GM06990 (cell line): ENCODE data around the gene ETNPPL.

ENCODE experiments used
- DNase-seq: peaks from one replicate; pipeline ENCODE4 v3.0.0-alpha.2; 2011; ENCODE audit not compliant: insufficient read length; ENCODE audit errors: extremely low read depth
- H3K27me3 ChIP-seq: replicated peaks from 2 replicates; pipeline ENCODE4 v1.6.0; 2011; ENCODE audit warnings: low read length; ENCODE audit not compliant: control insufficient read depth, insufficient read depth
- H3K36me3 ChIP-seq: 2 replicates; pipeline ENCODE4 v1.5.1; 2011; ENCODE audit warnings: low read length; ENCODE audit not compliant: control insufficient read depth, insufficient read depth
- H3K4me3 ChIP-seq: replicated peaks from 2 replicates; pipeline ENCODE4 v1.5.1; 2011; ENCODE audit warnings: low read depth, mild to moderate bottlenecking, control low read depth, low read length
- TF ChIP-seq, protein P1 (sequence below): IDR thresholded peaks from 2 replicates; pipeline ENCODE4 v1.5.1; 2011; ENCODE audit warnings: low read length, control low read depth, mild to moderate bottlenecking, inconsistent platforms; ENCODE audit not compliant: insufficient read depth, poor library complexity, severe bottlenecking

ETNPPL gene

GRCh38 chr4:108744307-108744706 is 18.5 kb downstream of the ETNPPL start:
- H3K4me3 ChIP-seq, result no peak overlapping the region
- TF ChIP-seq, protein P1, sequence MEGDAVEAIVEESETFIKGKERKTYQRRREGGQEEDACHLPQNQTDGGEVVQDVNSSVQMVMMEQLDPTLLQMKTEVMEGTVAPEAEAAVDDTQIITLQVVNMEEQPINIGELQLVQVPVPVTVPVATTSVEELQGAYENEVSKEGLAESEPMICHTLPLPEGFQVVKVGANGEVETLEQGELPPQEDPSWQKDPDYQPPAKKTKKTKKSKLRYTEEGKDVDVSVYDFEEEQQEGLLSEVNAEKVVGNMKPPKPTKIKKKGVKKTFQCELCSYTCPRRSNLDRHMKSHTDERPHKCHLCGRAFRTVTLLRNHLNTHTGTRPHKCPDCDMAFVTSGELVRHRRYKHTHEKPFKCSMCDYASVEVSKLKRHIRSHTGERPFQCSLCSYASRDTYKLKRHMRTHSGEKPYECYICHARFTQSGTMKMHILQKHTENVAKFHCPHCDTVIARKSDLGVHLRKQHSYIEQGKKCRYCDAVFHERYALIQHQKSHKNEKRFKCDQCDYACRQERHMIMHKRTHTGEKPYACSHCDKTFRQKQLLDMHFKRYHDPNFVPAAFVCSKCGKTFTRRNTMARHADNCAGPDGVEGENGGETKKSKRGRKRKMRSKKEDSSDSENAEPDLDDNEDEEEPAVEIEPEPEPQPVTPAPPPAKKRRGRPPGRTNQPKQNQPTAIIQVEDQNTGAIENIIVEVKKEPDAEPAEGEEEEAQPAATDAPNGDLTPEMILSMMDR, result no peak
- H3K36me3 ChIP-seq, result no peaks in the 10 kb centered on the region
- no peak for DNase-seq
- no peaks in the 10 kb centered on the region for H3K27me3 ChIP-seq

GRCh38 chr4:108742451-108743420 is 20.1 kb downstream of the ETNPPL start:
- H3K4me3 ChIP-seq, result no peak overlapping the region
- DNase-seq, result no peak
- TF ChIP-seq, protein P1, result no peak
- H3K27me3 ChIP-seq, result no peaks in the 10 kb centered on the region
- no peaks in the 10 kb centered on the region for H3K36me3 ChIP-seq

- Histone ChIP-seq H3K36me3 (no peaks in the 10 kb centered on the region), H3K27me3 (no peaks in the 10 kb centered on the region), H3K4me3 (no peak overlapping the region)
- TF ChIP-seq, protein P1, result no peak
- no peak for DNase-seq
Observed at GRCh38 chr4:108738003-108738706, 24.7 kb downstream of the ETNPPL start.

DNA sequence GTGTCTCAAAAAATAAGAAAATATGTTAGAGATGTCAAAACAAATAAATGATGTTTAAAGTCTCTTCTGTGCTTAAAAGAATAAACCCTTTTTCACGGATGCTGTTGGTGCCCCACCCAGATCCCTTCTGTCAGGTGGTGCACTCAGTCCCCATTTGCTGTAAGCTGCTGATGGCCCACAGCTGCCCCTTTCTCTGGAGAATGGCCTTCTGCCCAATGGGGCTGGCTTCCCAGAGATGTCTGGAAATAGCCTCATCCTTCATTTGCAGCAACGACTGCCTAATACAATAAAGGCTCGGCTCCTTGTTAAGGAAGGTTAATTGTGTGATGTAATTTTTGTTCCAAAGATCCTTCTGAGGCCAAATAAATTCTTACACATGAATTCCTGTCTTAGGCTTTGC is 31.8 kb downstream of the ETNPPL start:
- DNase-seq, result no peak
- TF ChIP-seq, protein P1, result no peak
- Histone ChIP-seq H3K4me3 (no peak overlapping the region), H3K36me3 (no peaks in the 10 kb centered on the region), H3K27me3 (no peaks in the 10 kb centered on the region)

GRCh38 chr4:108730579-108730978 is 32.3 kb downstream of the ETNPPL start:
- H3K36me3 ChIP-seq, result no peaks in the 10 kb centered on the region
- no peak for DNase-seq
- no peak overlapping the region for H3K4me3 ChIP-seq
- no peaks in the 10 kb centered on the region for H3K27me3 ChIP-seq
- TF ChIP-seq, protein P1, result no peak
